GM06990 (cell line): ENCODE measurements around the gene CLN5.
A peak's percentile ranks its signal among the peaks of the same experiment; 100 is the strongest.
"Not testable (repeated sequence)": the region's sequence is repeated elsewhere in the genome, so short reads cannot be mapped to it uniquely, and the experiment has no call there.

ENCODE experiments used
- DNase-seq: peaks from one replicate; pipeline ENCODE4 v3.0.0-alpha.2; 2011; ENCODE audit not compliant: insufficient read length; ENCODE audit errors: extremely low read depth
- H3K27me3 ChIP-seq: replicated peaks from 2 replicates; pipeline ENCODE4 v1.6.0; 2011; ENCODE audit warnings: low read length; ENCODE audit not compliant: control insufficient read depth, insufficient read depth
- H3K36me3 ChIP-seq: 2 replicates; pipeline ENCODE4 v1.5.1; 2011; ENCODE audit warnings: low read length; ENCODE audit not compliant: control insufficient read depth, insufficient read depth
- H3K4me3 ChIP-seq: replicated peaks from 2 replicates; pipeline ENCODE4 v1.5.1; 2011; ENCODE audit warnings: low read depth, mild to moderate bottlenecking, control low read depth, low read length
- CTCF ChIP-seq: IDR thresholded peaks from 2 replicates; pipeline ENCODE4 v1.5.1; 2011; ENCODE audit warnings: low read length, control low read depth, mild to moderate bottlenecking, inconsistent platforms; ENCODE audit not compliant: insufficient read depth, poor library complexity, severe bottlenecking

CLN5 gene

GRCh38 chr13:77001963-77002587 lies 10.2 kb downstream of the CLN5 start:
- Histone ChIP-seq H3K36me3 (peaks cover 3% of the 10 kb centered on the region), H3K4me3 (no peak overlapping the region), H3K27me3 (no peaks in the 10 kb centered on the region)
- TF ChIP-seq CTCF = no peak
- DNase-seq = no peak

GRCh38 chr13:77002590-77003190 lies 10.8 kb downstream of the CLN5 start:
- Histone ChIP-seq H3K4me3 (no peak overlapping the region), H3K27me3 (no peaks in the 10 kb centered on the region), H3K36me3 (peaks cover 5% of the 10 kb centered on the region)
- no peak for DNase-seq
- peak; percentile 52 for TF ChIP-seq CTCF

- not testable (repeated sequence) for H3K27me3 ChIP-seq, H3K4me3 ChIP-seq, DNase-seq, H3K36me3 ChIP-seq
These were observed 16.5 kb downstream of the CLN5 start for GRCh38 chr13:77008337-77008736.

GRCh38 chr13:77009011-77009410 lies 17.1 kb downstream of the CLN5 start:
- TF ChIP-seq CTCF = no peak

GRCh38 chr13:77009719-77010118 lies 17.8 kb downstream of the CLN5 start:
- not testable (repeated sequence) for H3K27me3 ChIP-seq, DNase-seq, H3K36me3 ChIP-seq, H3K4me3 ChIP-seq

More at GRCh38 chr13:77009011-77009410, 17.1 kb downstream of the CLN5 start:
- Histone ChIP-seq H3K36me3 (peaks cover 10% of the 10 kb centered on the region), H3K4me3 (no peak overlapping the region), H3K27me3 (no peaks in the 10 kb centered on the region)
- peak; percentile 37 for DNase-seq

GRCh38 chr13:77013853-77014542 lies 22.1 kb downstream of the CLN5 start:
- no peak for TF ChIP-seq CTCF
- no peak overlapping the region for H3K4me3 ChIP-seq
- peaks cover 9% of the 10 kb centered on the region for H3K36me3 ChIP-seq
- no peaks in the 10 kb centered on the region for H3K27me3 ChIP-seq
- no peak for DNase-seq
